MM.1S (cell line): ENCODE results near the gene IP6K1.

Source experiments
- EZH2 ChIP-seq: fragments of 300-600 bp; sonication (generic); optimal IDR thresholded peaks from 2 replicates; pipeline ENCODE3; 2017; ENCODE audit warnings: low read depth, mild to moderate bottlenecking, antibody characterized with exemption, low read length, mixed read lengths
- TF ChIP-seq, protein P1 (sequence below): fragments of 300-600 bp; sonication (generic); IDR thresholded peaks from 2 replicates; pipeline ENCODE4 v1.5.1; 2016; ENCODE audit warnings: antibody characterized with exemption, low read length, mixed read lengths

DNA sequence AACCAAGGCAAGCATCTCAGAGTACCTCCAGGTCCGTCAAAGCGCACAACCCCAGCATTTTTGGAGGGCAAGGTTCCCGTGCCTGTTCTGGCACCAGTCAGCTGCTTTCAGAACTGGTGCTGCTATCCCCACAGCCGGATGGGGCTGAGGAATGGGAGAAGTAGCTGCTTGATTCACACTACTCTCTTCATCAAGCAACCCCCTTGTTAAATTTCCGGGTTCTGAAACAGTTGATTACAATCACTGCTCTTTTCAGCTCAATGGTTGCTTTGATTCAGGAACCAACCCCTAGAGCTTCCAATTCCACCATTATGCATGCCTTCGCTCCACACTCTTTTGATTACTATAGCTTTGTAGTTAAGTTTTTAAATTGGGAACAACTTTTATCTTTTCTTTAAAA, 39.7 kb upstream of the IP6K1 start:
- no peak for TF ChIP-seq EZH2
- TF ChIP-seq, protein P1, sequence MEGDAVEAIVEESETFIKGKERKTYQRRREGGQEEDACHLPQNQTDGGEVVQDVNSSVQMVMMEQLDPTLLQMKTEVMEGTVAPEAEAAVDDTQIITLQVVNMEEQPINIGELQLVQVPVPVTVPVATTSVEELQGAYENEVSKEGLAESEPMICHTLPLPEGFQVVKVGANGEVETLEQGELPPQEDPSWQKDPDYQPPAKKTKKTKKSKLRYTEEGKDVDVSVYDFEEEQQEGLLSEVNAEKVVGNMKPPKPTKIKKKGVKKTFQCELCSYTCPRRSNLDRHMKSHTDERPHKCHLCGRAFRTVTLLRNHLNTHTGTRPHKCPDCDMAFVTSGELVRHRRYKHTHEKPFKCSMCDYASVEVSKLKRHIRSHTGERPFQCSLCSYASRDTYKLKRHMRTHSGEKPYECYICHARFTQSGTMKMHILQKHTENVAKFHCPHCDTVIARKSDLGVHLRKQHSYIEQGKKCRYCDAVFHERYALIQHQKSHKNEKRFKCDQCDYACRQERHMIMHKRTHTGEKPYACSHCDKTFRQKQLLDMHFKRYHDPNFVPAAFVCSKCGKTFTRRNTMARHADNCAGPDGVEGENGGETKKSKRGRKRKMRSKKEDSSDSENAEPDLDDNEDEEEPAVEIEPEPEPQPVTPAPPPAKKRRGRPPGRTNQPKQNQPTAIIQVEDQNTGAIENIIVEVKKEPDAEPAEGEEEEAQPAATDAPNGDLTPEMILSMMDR: no peak
